ENCODE results near the gene CYP4X1. TPM values are rescaled to one million over a fixed set of nuclear protein-coding genes. Genes with fewer than 3 reads are reported as not detected.
"Not testable (repeated sequence)": the region's sequence is repeated elsewhere in the genome, so short reads cannot be mapped to it uniquely, and the experiment has no call there.

Gene CYP4X1
- 0.21 and 0.27 TPM in 2 replicates for total RNA-seq (2022)
- Bru-seq, nascent RNA, result percentile 8 among the genes with signal in this experiment
- percentile 11 among the genes with signal in this experiment for BruChase-seq, experiment 1, labeled RNA remaining after a 6-hour chase
- BruChase-seq, experiment 2, labeled RNA remaining after a 2-hour chase, result percentile 13 among the genes with signal in this experiment
- long read RNA-seq, result 0 reads

GRCh38 chr1:47023268-47024140, at the start of gene CYP4X1:
CYP4X1 (plus strand) TSS chr1:47023669; CDS start chr1:47023818, 149 bp downstream.
- TF ChIP-seq CTCF (IDR thresholded peaks at IDR 0.05; ENCODE audit: unreplicated experiment), result no peak
- H3K27me3 Mint-ChIP-seq (ENCODE audit: unreplicated experiment), result peaks cover 30% of the 10 kb centered on the region
- H3K4me3 Mint-ChIP-seq (ENCODE audit: low read depth, unreplicated experiment), result peak within 1 kb of the TSS; percentile 76
- no peaks in the 10 kb centered on the region for H3K4me1 Mint-ChIP-seq (ENCODE audit: low read depth, unreplicated experiment)
- CTCF ChIA-PET, result interaction anchor here (1.0 kb wide), 1 partner anchor 21 kb away, joined by 3 read pairs; no protein-coding TSS in a partner anchor
- H3K9me3 Mint-ChIP-seq (ENCODE audit: low read depth, unreplicated experiment), result no peaks in the 10 kb centered on the region
- no peak within 1 kb of the TSS for H3K27ac Mint-ChIP-seq (ENCODE audit: unreplicated experiment)
- intact Hi-C loops (cut with micrococcal nuclease; ENCODE audit: unreplicated experiment), result no loop called here
- peaks cover 5% of the 10 kb centered on the region for H3K36me3 Mint-ChIP-seq (ENCODE audit: insufficient read depth, unreplicated experiment)
- no TSS peak for BruUV-seq (replicated peaks)
- DNase-seq, result peak; percentile 29

- peaks cover 3% of the 10 kb centered on the region for H3K9me3 Mint-ChIP-seq (ENCODE audit: low read depth, unreplicated experiment)
- H3K27me3 Mint-ChIP-seq (ENCODE audit: unreplicated experiment), result peaks cover 64% of the 10 kb centered on the region
- H3K4me1 Mint-ChIP-seq (ENCODE audit: low read depth, unreplicated experiment), result no peaks in the 10 kb centered on the region
- CTCF ChIA-PET, result no interaction called here
- no peak for TF ChIP-seq CTCF (IDR thresholded peaks at IDR 0.05; ENCODE audit: unreplicated experiment)
- no peak overlapping the region for H3K4me3 Mint-ChIP-seq (ENCODE audit: low read depth, unreplicated experiment)
- DNase-seq, result no peak
- no peaks in the 10 kb centered on the region for H3K36me3 Mint-ChIP-seq (ENCODE audit: insufficient read depth, unreplicated experiment)
- BruUV-seq (replicated peaks), result no TSS peak
- H3K27ac Mint-ChIP-seq (ENCODE audit: unreplicated experiment), result no peak overlapping the region
- intact Hi-C loops (cut with micrococcal nuclease; ENCODE audit: unreplicated experiment), result no loop called here
These were observed 40.2 kb upstream of the CYP4X1 start for GRCh38 chr1:46983166-46983829.

GRCh38 chr1:46983830-46984586, 39.5 kb upstream of the CYP4X1 start:
- TF ChIP-seq CTCF (IDR thresholded peaks at IDR 0.05; ENCODE audit: unreplicated experiment), result no peak
- intact Hi-C loops (cut with micrococcal nuclease; ENCODE audit: unreplicated experiment), result no loop called here
- no peaks in the 10 kb centered on the region for H3K36me3 Mint-ChIP-seq (ENCODE audit: insufficient read depth, unreplicated experiment)
- H3K4me1 Mint-ChIP-seq (ENCODE audit: low read depth, unreplicated experiment), result no peaks in the 10 kb centered on the region
- CTCF ChIA-PET, result no interaction called here
- no peak overlapping the region for H3K27ac Mint-ChIP-seq (ENCODE audit: unreplicated experiment)
- no peak for DNase-seq
- H3K27me3 Mint-ChIP-seq (ENCODE audit: unreplicated experiment), result peaks cover 64% of the 10 kb centered on the region
- H3K9me3 Mint-ChIP-seq (ENCODE audit: low read depth, unreplicated experiment), result no peaks in the 10 kb centered on the region
- no peak overlapping the region for H3K4me3 Mint-ChIP-seq (ENCODE audit: low read depth, unreplicated experiment)
- BruUV-seq (replicated peaks), result no TSS peak

GRCh38 chr1:46990541-46990940, 32.9 kb upstream of the CYP4X1 start:
- H3K27me3 Mint-ChIP-seq (ENCODE audit: unreplicated experiment), result peaks cover 60% of the 10 kb centered on the region
- DNase-seq; H3K4me3 Mint-ChIP-seq (ENCODE audit: low read depth, unreplicated experiment); H3K36me3 Mint-ChIP-seq (ENCODE audit: insufficient read depth, unreplicated experiment); H3K4me1 Mint-ChIP-seq (ENCODE audit: low read depth, unreplicated experiment); H3K9me3 Mint-ChIP-seq (ENCODE audit: low read depth, unreplicated experiment); H3K27ac Mint-ChIP-seq (ENCODE audit: unreplicated experiment); CTCF ChIA-PET; BruUV-seq (replicated peaks): not testable (repeated sequence)
- intact Hi-C loops (cut with micrococcal nuclease; ENCODE audit: unreplicated experiment), result loop anchor here (5.0 kb wide), 1 partner anchor 113 kb away; no protein-coding TSS in a partner anchor
